SIG-M5 treated with dmso at 0.1 percent for 504 hours (cell line): ENCODE results near the gene RIMOC1.

Experiments
- DNase-seq: peaks from one replicate; lab custom pipeline; 2025; ENCODE audit not compliant: unreplicated experiment; lab: John Stamatoyannopoulos, UW

The RIMOC1 gene, protein sequence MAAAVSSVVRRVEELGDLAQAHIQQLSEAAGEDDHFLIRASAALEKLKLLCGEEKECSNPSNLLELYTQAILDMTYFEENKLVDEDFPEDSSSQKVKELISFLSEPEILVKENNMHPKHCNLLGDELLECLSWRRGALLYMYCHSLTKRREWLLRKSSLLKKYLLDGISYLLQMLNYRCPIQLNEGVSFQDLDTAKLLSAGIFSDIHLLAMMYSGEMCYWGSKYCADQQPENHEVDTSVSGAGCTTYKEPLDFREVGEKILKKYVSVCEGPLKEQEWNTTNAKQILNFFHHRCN

DNA sequence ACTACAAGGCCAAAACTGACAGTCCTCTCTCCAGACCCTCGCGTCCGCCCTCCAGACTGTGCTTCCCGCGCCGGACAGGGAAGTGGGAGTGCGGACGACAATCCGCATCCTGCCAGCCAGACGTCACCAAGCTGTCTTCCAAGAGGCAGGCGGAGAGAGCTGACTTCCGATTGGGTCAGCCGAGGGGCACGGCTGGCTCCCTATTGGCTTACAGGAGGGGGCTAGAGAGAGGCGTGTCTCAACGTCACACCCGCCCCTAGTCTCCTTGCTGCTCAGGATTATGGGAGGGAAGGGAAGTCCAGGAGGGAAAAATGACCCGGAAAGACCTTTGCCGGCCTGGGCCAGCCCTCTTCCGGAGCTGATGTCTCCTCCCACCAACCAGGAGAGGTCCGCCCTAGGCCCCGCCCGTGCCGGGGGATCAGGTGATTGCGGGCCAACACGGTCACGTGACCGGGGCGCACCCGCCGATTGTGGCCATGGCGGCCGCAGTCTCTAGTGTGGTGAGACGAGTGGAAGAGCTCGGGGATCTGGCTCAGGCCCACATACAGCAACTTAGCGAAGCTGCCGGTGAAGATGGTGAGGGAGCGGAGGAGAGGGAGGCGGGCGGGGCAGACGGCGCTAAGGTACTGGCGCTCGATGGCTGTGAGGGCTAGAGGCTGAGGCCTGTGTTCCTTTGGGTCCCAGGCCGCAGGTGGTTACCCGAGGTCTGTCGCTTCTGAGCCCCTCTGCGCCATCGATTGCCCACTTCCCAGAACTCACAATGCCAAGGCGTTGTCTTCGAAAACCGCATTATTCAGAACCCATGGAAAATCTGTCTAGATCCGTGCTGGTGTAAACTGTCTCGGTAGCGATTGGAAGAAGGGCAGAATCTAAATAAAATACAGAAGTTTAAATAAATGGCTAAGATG is at the start of gene RIMOC1:
Gene RIMOC1, plus strand, starts transcription at position 453 of the 908 bp plus-strand sequence. Its CDS starts 24 bp downstream, at position 477.
- peak; percentile 100 for DNase-seq

DNA sequence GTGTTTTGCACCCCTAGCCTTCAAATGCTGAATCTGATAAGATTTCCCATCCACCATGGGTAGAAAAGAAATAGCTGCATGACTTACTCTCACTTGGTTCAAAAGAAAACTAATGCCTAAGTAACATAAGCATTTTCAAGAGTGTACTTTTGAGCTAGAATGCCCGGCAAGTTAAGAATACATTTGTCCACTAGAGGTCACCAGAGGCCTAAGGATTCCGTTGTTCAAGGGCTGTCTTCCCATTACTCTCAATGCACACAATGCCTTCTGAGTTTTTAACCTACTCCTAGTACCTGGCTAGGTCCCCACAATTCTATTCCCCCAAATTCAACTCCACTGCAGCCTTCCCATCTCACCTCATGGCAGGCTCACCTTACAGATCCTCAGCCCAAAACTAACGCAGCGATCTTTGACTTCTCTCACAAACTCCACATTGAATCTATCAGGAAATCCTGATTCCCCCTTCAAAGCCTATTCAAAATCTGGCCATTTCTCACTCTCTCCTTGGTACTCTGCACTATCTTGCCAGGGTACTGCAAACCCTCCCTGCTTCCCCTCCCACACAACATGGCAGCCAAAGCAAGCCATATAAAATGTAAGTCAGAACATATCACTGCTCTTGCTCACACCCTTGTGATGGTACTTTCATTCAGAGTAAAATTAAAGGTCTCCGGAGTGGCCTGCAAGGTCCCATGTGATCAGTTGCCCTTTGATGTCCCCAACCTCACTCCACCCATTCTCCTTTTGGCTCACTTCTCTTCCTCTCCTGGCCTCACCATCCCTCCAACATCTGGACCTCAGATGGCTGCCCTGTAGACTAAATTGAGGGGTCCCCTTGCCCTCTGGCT is 47.3 kb upstream of the RIMOC1 start:
- DNase-seq = peak; percentile 73

DNA sequence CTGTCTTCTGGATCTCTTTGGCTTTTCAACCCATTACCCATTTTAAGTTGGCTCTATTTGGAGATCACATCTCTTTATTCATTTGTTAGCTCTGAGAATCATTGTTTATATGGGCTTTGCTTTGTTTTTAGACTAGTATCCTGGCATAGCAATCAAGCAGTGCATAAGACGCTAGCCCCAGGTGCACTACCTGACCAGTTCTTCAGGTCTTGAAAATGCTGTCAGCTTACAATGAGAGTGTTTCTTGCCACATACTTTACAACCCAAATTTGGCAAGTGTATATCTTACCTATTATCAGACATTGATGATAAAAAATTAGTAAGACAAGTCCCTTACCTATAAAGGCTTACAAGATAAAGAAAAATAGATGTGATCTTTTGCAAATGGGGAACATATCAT is 46.2 kb upstream of the RIMOC1 start:
- no peak for DNase-seq

DNA sequence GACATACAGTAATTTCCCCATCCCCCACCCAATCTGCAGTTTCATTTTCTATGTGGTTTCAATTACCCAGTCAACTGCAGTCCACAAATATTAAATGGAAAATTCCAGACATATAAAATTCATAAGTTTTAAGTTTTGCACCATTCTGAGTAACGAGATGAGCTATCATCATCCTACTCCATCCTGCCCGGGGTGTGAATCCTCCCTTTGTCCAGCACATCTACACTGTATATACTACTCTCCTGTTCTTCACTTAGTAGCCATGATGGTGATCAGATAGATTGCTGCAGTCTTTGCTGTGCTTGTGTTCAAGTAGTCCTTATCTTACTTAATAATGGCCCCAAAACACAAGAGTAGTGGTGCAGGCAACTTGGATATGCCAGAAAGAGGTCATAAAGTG is 45.3 kb upstream of the RIMOC1 start:
- DNase-seq = no peak

DNA sequence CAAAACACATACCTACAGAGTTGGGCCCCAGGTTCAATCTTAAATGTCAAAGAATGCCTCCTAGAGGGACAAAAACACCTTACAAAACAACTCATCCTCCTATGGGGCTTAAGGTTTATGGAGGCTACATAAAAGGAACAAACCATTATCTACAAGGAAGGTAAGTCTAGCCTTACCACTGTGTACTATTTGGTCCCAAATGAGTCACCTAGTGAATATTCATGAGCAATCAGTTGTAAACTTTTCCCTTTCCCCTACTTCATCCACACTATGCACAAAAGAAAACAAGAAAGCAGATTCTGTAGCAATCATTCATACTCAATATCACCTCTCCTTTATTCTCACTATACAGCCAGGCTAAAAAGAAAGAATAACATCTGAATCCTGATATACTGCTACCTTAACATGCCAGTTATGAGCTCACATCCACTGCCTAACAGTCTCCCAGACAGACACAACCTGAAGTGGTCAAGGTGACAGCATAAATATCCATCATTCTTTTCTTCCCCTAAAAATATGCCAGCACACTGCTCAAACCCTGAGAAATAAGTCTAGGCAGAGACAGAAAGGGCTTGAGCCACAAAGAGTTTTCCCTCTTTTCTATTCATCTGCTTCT is 40.2 kb upstream of the RIMOC1 start:
- DNase-seq = no peak

DNA sequence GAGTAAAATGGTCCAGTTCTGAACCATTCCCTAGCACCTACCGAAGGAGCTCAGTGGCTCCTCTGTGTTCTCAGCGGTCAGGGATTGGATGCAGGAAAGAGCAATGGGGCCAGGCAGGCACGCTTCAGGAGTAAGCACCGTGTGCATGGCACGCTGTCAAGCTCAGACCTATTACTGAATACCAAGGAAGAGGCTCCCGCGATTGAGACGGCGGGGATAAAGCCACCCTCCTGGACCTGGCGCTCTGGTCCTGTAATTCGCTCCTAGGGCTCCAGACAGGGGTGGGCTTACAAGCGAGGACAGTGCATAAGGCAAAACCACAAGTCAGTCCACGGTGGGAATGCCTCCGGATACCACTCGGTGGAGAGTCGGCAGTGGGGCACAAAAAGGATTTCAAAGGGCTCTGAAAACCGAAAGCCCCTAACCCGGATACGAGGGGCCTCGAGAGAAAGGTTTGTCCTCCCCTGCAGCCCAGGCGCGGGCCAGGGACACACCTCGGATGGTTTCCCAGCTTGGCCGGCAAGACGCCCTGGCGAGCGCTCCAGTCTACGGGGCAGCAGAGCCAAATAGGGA is 34.9 kb upstream of the RIMOC1 start:
- DNase-seq = peak; percentile 22

DNA sequence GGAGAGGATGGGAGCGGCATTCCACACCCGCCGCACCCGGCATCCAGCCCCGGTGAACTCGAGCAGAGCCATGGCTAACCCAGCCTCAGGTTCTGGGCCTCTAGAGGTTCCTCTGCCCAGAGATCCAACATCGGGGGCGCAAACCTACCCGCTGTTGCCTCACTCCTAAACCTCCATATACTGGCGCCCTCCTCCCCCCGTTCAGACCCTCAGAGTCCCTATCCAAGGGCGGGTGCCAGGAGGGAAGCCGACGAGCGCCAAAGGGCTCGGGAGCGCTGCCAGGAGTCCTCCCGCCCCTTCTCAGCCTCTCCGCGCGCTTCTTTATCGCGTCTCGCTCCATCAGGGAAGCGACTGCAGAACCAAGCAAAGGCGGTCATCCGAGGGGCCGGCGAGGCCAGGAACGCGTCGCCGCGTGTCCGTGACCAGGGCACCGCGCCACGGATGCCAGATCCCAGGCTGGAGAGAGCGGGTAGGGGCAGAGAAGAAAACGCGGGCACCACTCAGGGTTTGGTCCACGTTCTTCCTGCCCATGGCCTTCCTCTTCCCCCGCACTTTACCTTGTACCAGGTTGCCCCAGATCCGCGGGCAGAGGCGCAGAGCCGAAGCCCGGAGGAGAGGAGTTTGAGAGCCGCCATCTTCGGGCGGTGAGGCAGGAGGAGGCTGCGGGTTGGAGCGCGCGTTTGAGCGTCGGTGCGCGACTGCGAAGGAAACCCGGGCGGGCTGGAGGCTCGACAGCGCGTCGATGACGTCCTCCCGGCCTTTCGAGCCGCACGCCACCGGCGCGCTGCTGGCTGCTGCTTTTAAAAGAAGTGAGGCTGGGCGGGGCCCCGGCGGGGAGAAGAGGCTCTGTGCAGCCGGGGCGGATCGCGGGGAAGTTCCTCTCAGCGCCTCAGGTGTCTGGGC is 34.2 kb upstream of the RIMOC1 start, which contains the start of gene OXCT1:
Gene OXCT1, minus strand, starts transcription at position 702 of the 903 bp plus-strand sequence. Its CDS starts 67 bp downstream, at position 635.
- peak; percentile 89 for DNase-seq

DNA sequence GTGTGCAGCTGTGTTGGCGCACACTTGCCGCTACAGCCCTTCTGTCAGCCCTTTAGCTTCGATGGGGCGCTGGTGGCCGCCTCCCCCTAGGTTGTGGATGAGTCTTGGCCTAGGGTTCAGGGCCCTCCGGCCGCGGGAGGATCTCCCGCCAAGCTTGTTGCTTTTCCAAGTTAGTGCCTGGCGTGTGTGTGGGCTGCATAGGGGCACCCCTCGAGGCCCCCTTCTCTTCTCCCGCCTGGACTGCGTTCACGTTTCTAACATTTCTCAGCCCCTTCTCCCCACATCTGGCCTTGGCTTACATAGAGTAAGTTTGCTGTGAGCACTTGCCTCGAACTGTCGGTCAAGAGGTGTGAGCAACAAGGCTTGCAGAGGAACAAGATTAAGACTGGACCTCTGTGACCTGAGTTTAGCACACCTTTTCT is 33.5 kb upstream of the RIMOC1 start:
- no peak for DNase-seq

DNA sequence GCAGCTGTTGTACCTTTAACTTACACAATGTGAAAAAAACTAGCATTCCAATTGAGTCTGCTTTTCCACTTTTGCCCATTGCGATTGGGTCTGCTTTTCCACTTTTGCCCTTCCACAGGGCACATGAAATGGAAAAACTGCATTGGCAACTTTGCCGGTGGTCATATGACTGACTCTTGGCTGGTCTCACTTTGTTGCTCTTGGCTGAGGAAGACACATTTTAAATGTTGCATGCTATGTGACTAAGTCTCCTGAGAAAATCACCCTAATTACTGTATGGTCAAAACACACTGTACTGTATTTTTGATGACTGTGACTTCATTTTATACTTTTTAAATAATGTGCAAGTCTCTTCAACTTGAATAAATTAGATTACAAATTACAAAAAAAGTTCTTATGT is 32.3 kb upstream of the RIMOC1 start:
- DNase-seq = no peak

DNA sequence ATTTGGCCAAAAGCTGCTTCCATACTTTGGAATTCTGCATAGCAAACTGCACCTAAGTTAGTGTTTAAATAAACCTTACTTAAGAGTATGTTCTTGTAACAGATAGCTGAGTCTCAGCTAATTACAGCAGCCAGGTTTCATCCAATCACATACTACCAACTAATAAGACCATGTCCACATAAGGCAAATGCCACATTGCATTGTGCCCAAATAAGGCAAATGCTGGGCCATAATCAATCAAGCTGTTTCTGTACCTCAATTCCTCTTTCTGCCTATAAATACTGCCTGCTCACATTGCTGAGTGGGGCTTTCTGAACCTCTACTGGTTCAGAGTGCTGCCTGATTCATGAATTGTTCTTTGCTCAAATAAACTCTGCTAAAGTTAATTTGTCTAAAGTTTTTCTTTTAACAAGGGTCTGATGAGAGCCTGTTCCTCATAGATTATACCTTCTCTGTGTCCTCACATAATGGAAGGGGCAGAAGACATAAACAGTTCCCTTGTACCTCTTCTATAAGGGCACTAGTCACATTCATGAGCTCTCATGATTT is 29.6 kb upstream of the RIMOC1 start:
- DNase-seq = no peak

DNA sequence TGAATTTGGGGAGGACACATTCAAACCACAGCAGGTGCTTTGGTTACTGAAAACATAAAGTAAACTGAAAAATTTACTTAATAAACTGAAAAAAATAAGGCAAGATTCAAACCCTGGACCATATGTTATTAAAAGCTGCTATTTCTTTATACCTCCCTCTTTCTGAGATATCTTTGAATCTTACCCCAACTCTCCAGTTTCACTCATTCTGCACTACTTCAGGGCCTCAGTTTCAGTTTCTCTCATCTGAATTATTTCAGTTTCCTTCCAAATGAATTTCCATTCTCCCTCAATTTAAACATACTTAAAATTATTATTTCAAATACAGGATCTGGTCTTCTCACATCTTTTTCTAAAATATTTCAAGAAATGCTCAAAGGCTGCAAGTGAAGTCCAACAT is 29.0 kb upstream of the RIMOC1 start:
- DNase-seq = no peak

DNA sequence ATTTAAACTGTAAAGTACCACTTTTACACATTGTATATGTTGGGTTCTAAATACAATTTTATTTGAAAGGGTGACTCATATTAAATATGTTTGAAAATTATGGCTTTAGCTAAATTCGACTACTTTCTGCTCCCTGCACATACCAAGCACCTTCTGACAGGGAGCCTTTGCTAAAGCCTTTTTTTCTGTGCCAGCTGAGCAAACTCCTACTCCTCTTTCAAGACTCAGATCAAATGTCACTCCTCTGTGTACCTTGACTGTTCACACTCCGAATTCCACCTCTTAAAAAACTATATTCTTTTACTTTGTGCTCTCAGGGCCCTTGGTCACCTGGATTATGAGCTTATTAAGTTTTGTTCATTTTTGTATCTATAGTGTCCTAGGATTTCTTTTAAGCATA is 27.5 kb upstream of the RIMOC1 start:
- DNase-seq = no peak

DNA sequence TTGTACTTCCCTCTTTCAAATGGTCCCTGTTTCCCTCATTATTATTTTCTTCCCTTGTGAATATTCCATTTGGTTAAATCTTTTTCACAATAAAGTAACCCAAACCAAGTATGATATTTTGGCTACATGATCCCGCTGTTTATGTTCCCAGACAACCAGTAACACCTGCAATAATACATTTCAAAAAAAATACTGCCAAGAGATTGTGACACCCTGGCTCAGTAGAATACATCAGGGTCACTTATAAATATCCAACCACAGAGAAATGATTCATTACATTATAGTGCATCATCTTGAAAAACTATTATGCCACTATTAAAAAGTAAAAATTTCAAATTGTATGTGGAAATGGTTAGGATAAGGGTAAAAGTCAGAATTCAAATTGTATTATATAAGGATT is 26.7 kb upstream of the RIMOC1 start:
- no peak for DNase-seq

DNA sequence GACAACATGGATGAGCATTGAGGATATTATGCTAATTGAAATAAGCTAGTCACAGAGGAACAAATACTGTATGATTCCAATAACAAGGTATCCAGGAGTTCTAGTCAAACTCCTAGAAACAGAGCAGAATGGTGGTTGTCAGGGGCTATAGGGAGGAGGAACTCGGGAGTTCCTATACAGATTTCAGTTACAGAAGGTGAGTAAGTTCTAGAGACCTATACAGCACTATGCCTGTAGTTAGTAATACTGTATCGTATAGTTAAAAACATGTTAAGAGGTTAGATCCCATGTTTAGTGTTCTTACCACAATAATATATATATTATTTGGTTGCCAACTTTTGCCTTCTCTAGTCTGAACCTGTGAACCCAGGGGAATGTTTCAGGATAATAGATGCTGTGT is 26.0 kb upstream of the RIMOC1 start:
- no peak for DNase-seq

DNA sequence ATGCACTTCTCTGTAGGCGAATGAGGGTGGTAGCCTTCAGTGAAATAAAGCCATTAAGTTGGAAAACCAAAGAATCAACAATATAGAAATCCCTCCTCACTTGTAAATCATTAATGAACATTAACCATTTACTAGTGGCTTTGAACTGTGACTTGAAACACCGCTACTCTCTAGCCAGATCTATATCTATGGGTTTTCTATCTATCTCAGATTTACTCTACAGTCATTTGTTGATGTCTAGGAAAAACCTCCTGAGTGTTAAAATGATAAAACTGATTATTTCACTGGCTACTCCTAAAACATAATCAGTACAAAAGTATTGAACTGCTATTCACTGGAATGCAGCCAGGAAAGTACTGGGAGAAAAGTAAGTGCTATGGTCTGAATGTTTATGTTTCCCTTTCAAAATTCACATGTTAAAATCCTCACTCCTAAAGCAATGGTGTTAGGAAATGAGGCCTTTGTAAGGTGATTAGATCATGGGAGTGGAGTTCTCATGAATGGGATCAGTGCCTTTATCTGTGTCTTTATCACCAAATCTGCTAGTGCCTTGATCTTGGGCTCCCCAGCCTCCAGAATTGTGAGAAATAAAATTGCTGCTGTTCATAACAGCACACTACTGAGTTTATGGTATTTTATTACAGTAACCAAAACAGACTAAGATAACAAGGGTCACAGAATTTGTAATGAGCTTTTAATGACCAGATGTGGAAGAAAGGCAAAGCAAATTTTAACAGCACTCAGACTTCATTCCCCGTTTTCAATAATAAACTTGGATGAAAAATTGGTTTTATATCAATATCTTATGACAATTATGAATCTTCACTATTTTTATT is 25.3 kb upstream of the RIMOC1 start:
- no peak for DNase-seq

DNA sequence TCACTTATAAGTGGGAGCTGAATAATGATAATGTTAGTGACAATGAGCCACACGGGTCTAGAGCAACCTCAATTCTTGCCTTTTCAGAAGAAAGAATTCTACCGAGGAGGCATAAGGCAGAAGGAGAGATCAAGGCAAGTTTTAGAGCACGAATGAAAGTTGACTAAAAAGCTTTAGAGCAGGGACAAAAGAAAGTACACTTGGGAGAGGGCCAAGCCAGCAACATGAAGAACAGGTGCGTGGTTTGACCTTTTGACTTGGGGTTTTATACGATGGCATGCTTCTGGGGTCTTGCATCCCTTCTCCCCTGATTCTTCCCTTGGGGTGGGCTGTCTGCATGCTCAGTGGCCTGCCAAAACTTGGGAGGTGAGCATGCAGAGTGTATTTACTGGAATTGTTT is 21.4 kb upstream of the RIMOC1 start:
- no peak for DNase-seq

DNA sequence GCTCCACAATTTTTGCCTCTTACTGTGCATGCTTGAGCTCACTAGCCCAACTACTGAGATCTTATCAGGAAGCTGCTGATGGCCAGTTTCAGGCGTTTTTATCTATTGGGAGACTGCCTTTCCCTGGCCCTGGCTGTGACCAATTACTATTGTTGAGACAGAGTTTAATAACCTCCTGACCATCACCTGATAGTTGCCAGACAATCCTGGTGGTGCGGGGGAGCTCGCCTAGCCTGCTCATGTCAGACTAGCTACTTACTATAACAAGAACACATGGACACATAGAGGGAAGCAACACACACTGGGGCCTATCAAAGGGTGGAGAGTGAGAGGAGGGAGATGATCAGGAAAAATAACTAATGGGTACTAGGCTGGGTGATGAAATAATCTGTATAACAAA is 20.9 kb upstream of the RIMOC1 start:
- DNase-seq = no peak

DNA sequence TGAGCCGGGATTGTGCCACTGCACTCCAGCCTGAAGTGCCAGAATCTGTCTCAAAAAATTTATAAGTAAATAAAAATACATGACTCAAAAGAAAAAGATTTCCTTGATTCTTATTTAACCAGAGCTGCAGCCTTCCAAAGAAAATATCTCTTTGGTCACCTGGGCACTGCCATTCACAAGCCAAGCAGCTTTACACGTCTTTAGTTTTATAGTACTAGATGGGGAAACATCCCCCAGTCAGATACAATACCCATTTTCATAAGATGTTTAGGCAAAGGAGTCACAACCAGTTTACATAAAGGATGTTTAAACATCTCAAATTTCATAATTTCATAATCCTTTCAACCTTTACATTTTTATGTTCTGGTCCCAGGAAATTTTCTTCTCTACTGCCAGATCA is 20.2 kb upstream of the RIMOC1 start:
- DNase-seq = no peak
